Ishikawa (cell line): ENCODE results near the gene TRAPPC8.

Source experiments
- CEBPB ChIP-seq: IDR thresholded peaks from 2 replicates; pipeline ENCODE4 v1.6.1; 2012
- CREB1 ChIP-seq: IDR thresholded peaks from 2 replicates; pipeline ENCODE4 v1.6.1; 2012; ENCODE audit warnings: low read depth
- EGR1 ChIP-seq: IDR thresholded peaks from 2 replicates; pipeline ENCODE4 v1.6.1; 2012
- EP300 ChIP-seq: IDR thresholded peaks from 2 replicates; pipeline ENCODE4 v1.6.1; 2012; ENCODE audit warnings: borderline replicate concordance
- FOXM1 ChIP-seq: IDR thresholded peaks from 2 replicates; pipeline ENCODE4 v1.6.1; 2012; ENCODE audit warnings: low read depth, borderline replicate concordance
- NFIC ChIP-seq: IDR thresholded peaks from 2 replicates; pipeline ENCODE4 v1.6.1; 2012
- RAD21 ChIP-seq: IDR thresholded peaks from 2 replicates; pipeline ENCODE4 v1.6.1; 2012; ENCODE audit warnings: low read depth
- TAF1 ChIP-seq: IDR thresholded peaks from 2 replicates; pipeline ENCODE4 v1.6.1; 2012; ENCODE audit warnings: low read depth, mild to moderate bottlenecking
- TCF12 ChIP-seq: IDR thresholded peaks from 2 replicates; pipeline ENCODE4 v1.6.1; 2012; ENCODE audit warnings: low read depth
- TEAD4 ChIP-seq: IDR thresholded peaks from 2 replicates; pipeline ENCODE4 v1.6.1; 2012
- YY1 ChIP-seq: IDR thresholded peaks from 2 replicates; pipeline ENCODE4 v1.6.1; 2012; ENCODE audit warnings: low read depth
- ZBTB7A ChIP-seq: IDR thresholded peaks from 2 replicates; pipeline ENCODE4 v1.6.1; 2012; ENCODE audit warnings: low read depth
- TF ChIP-seq, protein P1 (sequence below): IDR thresholded peaks from 2 replicates; pipeline ENCODE4 v1.6.1; 2012; ENCODE audit warnings: low read depth, mild to moderate bottlenecking
- TF ChIP-seq, protein P2 (sequence below): IDR thresholded peaks from 2 replicates; pipeline ENCODE4 v1.6.1; 2012
- TF ChIP-seq, protein P3 (sequence below): IDR thresholded peaks from 2 replicates; pipeline ENCODE4 v1.6.1; 2012

Gene TRAPPC8

DNA sequence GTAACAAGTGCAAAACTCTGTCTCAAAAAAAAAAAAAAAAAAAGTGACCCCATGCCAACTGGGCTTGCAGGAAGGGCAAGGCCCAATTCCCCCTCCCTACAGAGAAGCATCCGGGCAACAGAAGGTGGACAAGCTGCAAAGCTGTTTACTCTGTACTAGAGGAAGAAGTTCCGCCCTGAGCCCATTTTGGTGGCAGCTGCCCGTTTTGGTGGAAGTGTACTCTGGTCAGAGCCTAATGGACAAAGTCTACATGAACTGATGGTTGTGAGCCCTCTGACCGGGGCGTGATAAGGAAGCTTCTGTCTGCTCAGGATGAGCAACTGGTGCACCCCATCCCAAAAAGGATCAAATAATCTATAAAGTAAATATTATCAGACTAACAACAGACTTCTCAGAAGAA, 65.0 kb downstream of the TRAPPC8 start:
- TF ChIP-seq CEBPB = no peak
- TF ChIP-seq NFIC = no peak
- TF ChIP-seq EGR1 = no peak
- TF ChIP-seq, protein P1, sequence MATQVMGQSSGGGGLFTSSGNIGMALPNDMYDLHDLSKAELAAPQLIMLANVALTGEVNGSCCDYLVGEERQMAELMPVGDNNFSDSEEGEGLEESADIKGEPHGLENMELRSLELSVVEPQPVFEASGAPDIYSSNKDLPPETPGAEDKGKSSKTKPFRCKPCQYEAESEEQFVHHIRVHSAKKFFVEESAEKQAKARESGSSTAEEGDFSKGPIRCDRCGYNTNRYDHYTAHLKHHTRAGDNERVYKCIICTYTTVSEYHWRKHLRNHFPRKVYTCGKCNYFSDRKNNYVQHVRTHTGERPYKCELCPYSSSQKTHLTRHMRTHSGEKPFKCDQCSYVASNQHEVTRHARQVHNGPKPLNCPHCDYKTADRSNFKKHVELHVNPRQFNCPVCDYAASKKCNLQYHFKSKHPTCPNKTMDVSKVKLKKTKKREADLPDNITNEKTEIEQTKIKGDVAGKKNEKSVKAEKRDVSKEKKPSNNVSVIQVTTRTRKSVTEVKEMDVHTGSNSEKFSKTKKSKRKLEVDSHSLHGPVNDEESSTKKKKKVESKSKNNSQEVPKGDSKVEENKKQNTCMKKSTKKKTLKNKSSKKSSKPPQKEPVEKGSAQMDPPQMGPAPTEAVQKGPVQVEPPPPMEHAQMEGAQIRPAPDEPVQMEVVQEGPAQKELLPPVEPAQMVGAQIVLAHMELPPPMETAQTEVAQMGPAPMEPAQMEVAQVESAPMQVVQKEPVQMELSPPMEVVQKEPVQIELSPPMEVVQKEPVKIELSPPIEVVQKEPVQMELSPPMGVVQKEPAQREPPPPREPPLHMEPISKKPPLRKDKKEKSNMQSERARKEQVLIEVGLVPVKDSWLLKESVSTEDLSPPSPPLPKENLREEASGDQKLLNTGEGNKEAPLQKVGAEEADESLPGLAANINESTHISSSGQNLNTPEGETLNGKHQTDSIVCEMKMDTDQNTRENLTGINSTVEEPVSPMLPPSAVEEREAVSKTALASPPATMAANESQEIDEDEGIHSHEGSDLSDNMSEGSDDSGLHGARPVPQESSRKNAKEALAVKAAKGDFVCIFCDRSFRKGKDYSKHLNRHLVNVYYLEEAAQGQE = no peak
- TF ChIP-seq, protein P2, sequence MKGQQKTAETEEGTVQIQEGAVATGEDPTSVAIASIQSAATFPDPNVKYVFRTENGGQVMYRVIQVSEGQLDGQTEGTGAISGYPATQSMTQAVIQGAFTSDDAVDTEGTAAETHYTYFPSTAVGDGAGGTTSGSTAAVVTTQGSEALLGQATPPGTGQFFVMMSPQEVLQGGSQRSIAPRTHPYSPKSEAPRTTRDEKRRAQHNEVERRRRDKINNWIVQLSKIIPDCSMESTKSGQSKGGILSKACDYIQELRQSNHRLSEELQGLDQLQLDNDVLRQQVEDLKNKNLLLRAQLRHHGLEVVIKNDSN = no peak
- TF ChIP-seq, protein P3, sequence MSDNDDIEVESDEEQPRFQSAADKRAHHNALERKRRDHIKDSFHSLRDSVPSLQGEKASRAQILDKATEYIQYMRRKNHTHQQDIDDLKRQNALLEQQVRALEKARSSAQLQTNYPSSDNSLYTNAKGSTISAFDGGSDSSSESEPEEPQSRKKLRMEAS = no peak
- no peak for TF ChIP-seq TAF1
- no peak for TF ChIP-seq EP300
- no peak for TF ChIP-seq CREB1
- TF ChIP-seq YY1 = no peak
- TF ChIP-seq TCF12 = no peak
- no peak for TF ChIP-seq TEAD4
- no peak for TF ChIP-seq FOXM1
- no peak for TF ChIP-seq RAD21

DNA sequence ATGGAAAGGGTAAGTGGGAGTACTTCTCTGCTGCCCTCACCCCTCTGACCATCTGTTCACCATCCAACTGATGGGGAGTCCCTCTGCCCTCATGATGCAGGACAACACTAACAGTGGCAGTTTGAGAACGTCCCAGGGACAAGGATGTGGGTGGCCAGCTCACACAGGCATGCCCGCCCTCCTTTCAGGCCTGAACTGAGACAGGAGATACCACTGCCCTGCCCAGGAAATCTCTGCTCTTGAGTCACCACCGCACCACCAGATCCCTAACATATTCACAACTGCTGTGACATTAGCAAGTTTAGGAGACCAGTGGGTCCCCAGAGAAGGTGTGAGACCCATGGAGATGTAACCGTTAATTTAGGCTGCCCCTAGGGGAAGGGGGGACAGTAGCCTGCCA, 66.2 kb downstream of the TRAPPC8 start:
- TF ChIP-seq, protein P2 = no peak
- TF ChIP-seq TAF1 (no peak), EGR1 (no peak), ZBTB7A (no peak), CEBPB (no peak), YY1 (no peak), RAD21 (no peak), TEAD4 (no peak)
- TF ChIP-seq, protein P3 = no peak

DNA sequence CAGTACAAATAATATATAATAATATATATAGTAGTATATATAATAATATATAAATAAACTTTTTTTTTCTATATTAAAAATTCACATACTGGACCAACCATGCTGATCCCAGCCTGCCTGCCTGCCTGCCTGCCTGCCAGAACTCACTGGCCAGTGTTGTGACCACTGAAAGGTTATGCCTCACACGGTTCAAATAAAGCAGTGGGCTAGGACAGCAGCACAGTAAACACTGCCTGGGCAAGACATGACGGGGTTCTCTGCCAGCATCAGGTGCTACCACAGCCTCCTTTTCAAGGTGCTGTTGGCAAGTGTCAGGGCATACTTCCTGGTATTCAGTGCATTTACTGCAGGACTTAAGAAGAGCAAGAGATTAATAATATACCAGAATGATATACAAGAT, 67.6 kb downstream of the TRAPPC8 start:
- TF ChIP-seq FOXM1 = no peak

DNA sequence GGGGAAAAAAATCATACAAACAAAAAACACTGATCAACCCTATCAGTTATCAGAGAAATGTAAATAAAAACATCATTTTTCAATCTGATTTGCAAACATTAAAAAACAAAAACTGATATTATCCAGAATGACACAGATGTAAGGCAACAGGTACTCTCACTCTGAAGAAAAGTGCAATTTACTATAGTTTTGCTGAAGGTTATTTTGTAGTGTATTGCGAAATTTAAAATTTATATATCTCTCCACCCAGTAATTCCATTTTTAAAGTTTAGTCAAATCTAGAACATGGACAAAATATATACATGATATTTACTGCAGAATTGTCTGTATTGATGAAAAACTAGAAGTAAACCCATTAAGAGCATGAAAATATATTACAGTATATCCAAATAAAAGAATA, 79.8 kb downstream of the TRAPPC8 start:
- TF ChIP-seq NFIC = no peak
- no peak for TF ChIP-seq YY1
- no peak for TF ChIP-seq TEAD4
- no peak for TF ChIP-seq FOXM1
- TF ChIP-seq CEBPB = 0 out of 2 replicates have a peak, but pooled peaks have one; percentile 3

DNA sequence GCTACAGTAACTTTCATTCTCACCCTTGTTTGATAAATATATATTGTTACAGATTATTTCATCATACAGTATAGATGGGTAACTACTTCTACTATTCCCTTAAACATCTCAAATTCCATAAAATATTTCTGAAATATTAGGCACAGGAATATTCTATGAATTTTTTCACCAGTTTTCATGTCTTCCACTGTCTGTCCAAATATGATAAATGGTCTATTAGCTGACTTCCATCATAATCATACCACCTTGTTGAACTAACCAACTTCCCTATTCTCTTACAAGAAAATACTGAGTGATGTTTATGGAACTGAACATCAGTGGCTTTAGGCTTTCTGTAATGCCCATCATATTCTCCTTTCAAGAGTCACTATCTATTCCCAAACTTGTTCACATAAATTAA, 82.4 kb downstream of the TRAPPC8 start:
- TF ChIP-seq EP300 (no peak), FOXM1 (no peak), EGR1 (no peak), TAF1 (no peak), RAD21 (no peak), NFIC (no peak)
- TF ChIP-seq, protein P3 = no peak

DNA sequence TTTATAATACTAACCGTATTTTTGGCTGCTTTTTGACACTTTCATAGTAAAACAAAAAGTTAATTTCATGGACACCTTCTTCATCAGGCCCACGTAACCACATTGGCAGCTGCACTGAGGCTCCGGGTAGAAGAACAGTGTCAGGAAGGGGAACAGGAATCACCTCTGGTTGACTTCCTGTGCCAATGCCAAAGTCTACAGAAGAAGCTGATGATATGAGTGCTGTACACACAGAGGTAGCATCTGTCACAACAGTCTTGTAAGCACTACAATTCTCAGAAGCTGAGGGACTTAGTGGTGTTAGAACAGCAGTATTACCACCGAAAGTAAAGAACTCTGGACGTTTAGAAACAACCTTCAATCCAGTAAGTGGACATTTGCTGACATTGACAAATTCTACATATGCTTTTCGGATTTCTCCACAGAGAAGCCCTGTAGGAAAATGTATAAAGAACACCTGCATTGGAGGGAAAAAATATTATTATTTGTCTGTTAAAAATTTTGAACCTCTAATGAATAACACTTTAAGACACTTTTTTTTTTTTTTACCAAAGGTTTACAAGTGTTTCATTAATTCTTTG, 85.3 kb downstream of the TRAPPC8 start:
- TF ChIP-seq, protein P1 = no peak
- no peak for TF ChIP-seq FOXM1
- no peak for TF ChIP-seq CREB1
- no peak for TF ChIP-seq NFIC
- no peak for TF ChIP-seq TCF12
- TF ChIP-seq TEAD4 = no peak
- no peak for TF ChIP-seq TAF1
- no peak for TF ChIP-seq EP300
- TF ChIP-seq YY1 = no peak
- TF ChIP-seq RAD21 = no peak
- TF ChIP-seq ZBTB7A = no peak
- TF ChIP-seq, protein P2 = no peak
- TF ChIP-seq, protein P3 = no peak
- TF ChIP-seq CEBPB = no peak
- TF ChIP-seq EGR1 = no peak
